Activated T-helper 1 cell treated with anti-CD3 and anti-CD28 coated beads, Interleukin-2, amount 50 U/mL, for 16 hours (primary cell): ENCODE data around the gene RHOC.
A peak's percentile ranks its signal among the peaks of the same experiment; 100 is the strongest.

Experiments
- DNase-seq, 2 donors: peaks; one replicate each; pipeline ENCODE4 v3.0.0-alpha.2; 2020; ENCODE audit warnings: low read depth in 1 of 2, low spot score in 1 of 2

Gene RHOC

GRCh38 chr1:112686417-112686816 is 20.5 kb downstream of the RHOC start:
- no peak for DNase-seq

- DNase-seq, result no peak
These were observed 21.0 kb downstream of the RHOC start for GRCh38 chr1:112685913-112686312.

GRCh38 chr1:112678605-112679004 is 28.3 kb downstream of the RHOC start:
- DNase-seq, result no peak

GRCh38 chr1:112677501-112677900 is 29.4 kb downstream of the RHOC start:
- no peak for DNase-seq

GRCh38 chr1:112676543-112676942 is 30.4 kb downstream of the RHOC start:
- no peak for DNase-seq

DNA sequence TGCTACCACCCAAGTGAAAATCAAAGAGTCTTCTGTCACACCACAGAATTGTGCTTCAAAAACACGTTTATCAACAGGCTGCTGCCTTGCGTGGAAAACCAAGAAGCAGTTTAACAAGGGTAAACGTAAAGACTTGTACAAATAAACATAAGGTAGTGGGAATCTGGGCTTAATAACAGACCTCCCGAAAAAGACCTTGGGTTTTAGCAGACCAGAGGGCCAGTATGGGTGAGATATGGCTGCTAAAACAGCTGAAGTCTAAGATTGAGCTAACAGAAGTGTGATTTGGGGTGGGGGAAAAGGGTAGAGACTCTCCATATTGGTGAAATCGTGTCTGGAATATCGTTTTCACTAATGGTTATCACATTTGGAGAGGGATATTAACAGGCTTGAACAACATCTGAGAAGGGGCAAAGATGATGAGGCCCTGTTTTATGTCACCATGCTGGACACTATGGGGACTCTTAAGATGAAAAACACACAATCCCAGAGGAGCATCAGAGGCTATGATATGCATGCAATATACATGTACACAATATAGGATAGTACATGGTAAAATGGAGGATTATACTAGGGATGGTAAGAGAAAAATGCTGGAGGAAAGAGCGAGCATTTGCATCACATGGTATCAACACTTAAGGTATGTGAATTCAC is 31.1 kb downstream of the RHOC start:
- no peak for DNase-seq

GRCh38 chr1:112674986-112675727 is 31.8 kb downstream of the RHOC start:
- peak; percentile 11 to 17 for DNase-seq

DNA sequence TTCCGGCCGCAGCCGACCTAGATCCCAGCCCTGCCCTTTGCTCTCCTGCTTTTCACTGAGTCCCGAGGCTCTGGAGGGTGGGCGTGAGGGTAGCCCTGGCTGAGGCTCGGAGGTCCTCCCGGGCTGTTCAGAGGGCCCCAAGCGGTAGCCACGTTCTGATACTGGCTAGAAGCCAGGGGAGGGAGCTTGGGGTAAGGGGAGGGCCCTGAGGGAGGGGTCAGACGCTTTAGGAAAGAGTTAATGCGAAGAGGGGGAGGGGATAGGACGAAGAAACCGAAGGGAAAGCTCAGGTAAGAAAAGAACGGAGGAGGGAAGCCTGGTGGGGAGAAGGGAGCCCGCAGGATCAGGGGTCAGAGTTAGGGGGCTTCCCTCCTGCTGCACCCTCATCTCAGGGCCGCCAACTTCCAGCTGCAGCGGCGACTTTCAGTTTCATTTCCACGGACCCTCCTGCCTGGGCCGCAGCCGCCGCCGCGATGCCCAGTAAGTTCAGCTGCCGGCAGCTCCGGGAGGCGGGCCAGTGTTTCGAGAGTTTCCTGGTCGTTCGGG is 32.4 kb downstream of the RHOC start, which contains the start of gene MOV10:
MOV10 (plus strand) TSS at position 220 of the 546 bp plus-strand sequence; CDS start at position 474, 254 bp downstream.
- peak; percentile 15 to 27 for DNase-seq

DNA sequence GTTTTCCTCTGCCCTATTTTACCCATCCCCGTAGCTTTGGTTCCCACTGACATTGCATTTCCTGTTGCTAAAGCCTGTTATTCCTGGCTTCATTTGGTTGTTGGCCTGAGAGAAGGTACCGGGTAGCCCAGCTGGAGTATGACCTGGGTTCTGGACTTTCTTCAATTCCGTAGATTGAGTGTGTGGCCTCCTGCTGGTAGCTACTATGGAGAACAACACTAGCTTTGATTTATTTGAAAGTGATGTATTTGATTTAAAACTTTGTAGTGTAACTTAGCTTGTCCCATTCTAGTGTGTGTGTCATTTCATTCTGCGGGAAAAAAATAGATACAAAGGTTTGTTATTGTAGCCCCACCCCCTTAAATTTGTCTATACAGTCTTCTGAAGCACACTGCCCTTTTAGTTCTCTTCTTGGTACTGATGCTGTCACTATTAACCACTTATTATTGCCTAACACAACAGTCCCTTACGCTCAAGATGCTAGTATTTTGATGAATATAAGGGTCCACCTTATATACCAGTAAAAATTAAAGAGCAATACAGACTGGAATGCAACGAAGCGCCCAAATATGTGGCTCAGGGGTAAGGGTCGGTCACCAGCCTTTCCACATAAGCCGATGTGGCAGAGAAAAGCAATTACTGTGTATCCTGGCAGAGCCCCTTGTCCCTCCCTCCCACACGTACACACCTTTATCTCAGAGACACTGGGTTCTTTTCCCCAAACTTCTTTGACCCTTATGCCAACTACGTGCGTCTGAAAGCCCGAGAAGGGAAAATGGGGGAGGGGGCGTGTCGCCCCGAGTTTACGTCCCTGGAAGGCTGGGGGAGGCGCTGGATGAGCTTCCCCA is 33.1 kb downstream of the RHOC start:
- no peak for DNase-seq

DNA sequence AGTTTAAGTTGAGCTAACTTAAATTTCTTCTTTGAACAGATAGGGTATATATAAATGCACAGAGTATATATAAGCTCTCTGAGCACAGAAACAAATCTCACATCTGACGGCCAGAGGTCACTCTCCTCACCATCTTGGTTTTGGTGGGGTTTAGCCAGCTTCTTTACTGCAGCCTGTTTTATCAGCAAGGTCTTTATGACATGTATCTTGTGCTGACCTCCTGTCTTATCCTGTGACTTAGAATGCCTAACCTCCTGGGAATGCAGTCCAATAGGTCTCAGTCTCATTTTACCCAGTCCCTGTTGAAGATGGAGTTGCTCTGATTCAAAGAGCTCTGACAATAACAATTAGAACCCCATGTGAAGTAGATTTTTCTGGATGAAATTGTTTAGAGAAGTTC is 34.1 kb downstream of the RHOC start:
- DNase-seq, result no peak

DNA sequence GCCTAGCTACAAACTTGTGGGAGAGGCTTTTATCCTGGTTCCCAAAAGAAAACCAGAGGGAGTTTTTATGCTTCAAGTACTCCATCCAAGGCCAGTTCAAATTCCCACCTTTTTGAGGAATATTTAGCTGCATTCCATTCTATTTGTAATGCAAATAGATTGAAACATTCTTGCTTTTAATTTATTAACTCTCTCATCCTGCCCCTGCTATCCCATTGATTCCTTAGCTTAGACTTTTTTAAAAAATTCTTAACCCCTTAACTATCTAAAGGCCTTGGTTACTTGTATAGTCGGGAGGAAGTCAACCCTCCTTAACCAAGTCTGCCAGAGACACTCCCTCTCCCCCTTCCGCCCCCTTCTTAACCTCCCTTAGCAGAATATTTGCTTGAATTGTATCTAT is 34.9 kb downstream of the RHOC start:
- no peak for DNase-seq

- DNase-seq, result no peak
These were observed 40.0 kb downstream of the RHOC start for GRCh38 chr1:112666946-112667345.

- no peak for DNase-seq
These were observed 41.1 kb downstream of the RHOC start for GRCh38 chr1:112665857-112666256.

GRCh38 chr1:112651205-112651604 is 55.7 kb downstream of the RHOC start:
- DNase-seq, result no peak
